ENCODE measurements around the gene GRIA3. TPM values are rescaled to one million over a fixed set of nuclear protein-coding genes. Genes with fewer than 3 reads are reported as not detected.
"Not testable (repeated sequence)": the region's sequence is repeated elsewhere in the genome, so short reads cannot be mapped to it uniquely, and the experiment has no call there.

GRIA3 gene
- total RNA-seq, 4 donors from 2014 or later, result 0.60 to 2.3 (median 1.0) TPM

DNA sequence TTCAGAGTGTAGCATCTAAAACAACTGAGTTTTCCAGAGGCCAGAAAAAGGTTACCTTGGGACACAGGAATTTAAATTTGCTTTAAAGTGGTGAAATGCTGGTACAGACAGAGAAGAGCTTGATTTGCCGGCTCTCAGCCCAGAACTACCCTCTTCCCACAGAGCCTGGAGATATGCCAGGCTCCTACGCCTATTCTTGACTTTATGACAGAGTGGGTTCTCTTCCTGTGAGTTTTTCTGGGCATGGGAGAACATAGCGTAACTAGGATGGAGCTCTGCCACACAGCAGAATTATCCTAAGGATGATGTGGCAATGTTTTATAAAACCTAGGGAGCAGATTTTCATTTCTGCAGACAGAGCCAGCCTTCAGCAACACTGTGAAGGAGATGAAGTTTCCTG lies 241.8 kb downstream of the GRIA3 start:
- DNase-seq (ENCODE audit: low spot score in 2 of 2), result peak in 1 of 2 donors; percentile 4
- no peaks in the 10 kb centered on the region for H3K9me3 ChIP-seq
- no peaks in the 10 kb centered on the region for H3K36me3 ChIP-seq
- peak overlapping the region in 1 of 4 donors; percentile 20 for H3K27ac ChIP-seq
- H3K4me1 ChIP-seq, result no peaks in the 10 kb centered on the region
- WGBS, 2 donors, result 9 to 18% methylated on average over 3 of the region's 3 CpGs
- TF ChIP-seq, protein P1, sequence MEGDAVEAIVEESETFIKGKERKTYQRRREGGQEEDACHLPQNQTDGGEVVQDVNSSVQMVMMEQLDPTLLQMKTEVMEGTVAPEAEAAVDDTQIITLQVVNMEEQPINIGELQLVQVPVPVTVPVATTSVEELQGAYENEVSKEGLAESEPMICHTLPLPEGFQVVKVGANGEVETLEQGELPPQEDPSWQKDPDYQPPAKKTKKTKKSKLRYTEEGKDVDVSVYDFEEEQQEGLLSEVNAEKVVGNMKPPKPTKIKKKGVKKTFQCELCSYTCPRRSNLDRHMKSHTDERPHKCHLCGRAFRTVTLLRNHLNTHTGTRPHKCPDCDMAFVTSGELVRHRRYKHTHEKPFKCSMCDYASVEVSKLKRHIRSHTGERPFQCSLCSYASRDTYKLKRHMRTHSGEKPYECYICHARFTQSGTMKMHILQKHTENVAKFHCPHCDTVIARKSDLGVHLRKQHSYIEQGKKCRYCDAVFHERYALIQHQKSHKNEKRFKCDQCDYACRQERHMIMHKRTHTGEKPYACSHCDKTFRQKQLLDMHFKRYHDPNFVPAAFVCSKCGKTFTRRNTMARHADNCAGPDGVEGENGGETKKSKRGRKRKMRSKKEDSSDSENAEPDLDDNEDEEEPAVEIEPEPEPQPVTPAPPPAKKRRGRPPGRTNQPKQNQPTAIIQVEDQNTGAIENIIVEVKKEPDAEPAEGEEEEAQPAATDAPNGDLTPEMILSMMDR (IDR thresholded peaks at IDR 0.05), result no peak
- TF ChIP-seq EP300 (IDR thresholded peaks at IDR 0.05), result no peak
- TF ChIP-seq POLR2A (IDR thresholded peaks at IDR 0.05), result no peak
- no peaks in the 10 kb centered on the region for H3K27me3 ChIP-seq
- H3K4me3 ChIP-seq, result no peak overlapping the region

DNA sequence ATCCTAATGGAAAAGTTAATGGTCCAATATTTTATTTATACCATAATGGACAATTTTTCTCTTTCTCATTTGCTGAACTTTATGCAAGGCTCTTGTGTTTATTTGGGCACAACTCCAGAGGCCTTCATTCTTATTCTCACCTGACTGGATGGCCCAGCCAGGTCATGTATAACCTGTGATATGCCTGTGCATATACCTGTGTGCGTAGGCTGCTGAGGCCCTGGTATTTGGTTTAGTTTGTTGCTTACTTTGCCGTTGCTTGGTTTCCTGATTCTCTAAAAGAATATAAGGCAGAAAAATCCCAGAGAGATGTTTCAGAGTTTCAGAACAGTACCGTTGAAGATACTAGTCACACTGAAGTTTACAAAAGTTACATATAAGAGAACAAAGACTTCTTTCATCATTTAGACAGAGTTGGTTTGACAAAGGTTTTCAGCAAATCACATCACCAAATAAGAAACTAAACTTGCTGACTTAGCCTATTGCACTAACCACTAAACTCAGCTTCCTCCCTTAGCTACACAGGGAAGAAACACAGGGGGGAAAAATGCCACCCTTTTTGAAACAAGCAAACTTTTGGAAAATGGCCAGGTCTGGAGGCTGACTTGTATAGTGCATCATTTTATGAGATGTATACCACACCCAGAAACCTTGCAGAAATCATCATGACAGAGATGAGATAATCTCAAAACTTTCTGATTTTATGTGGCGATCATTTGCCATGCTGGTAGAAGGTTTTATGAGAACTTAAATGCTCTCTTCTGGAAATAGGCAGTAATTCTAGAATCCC lies 248.5 kb downstream of the GRIA3 start:
- no peaks in the 10 kb centered on the region for H3K27me3 ChIP-seq

DNA sequence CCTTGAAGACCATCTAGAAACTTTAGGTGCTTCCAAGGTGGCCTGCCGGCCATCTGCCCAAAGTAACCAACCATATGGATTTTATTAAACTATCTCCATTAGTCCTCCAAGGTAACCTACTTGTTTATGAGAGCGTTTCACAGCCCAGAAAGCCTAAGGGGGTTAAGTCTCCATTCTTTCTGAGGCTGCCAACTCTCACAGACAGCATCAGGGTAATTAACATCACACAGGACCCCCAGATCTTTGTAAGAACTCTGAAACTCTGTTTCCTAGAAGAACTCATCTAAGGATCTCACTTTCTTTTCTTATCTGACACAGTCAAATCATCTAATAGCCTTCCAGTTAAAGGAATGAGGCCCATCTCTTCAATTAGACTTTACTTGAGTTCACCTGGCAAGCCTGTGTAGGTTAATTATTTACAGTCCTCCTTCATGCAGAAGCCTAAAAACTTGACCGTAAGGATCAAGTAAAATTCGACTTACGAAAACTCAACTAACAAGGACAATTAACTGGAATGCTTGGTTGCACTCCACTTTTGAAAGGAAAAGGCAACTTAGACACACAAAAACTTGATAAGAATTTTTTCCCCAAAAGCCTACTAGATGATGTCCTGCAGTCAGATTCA lies 252.5 kb downstream of the GRIA3 start:
- TF ChIP-seq EP300 (IDR thresholded peaks at IDR 0.05) (no peak), POLR2A (IDR thresholded peaks at IDR 0.05) (no peak)
- TF ChIP-seq, protein P1 (IDR thresholded peaks at IDR 0.05), result no peak
- H3K9me3 ChIP-seq, result no peaks in the 10 kb centered on the region
- WGBS, 2 donors, result 62 to 70% methylated on average over 5 of the region's 5 CpGs
- H3K36me3 ChIP-seq, result no peaks in the 10 kb centered on the region
- no peak for DNase-seq (ENCODE audit: low spot score in 2 of 2)
- no peak overlapping the region for H3K27ac ChIP-seq
- no peak overlapping the region for H3K4me3 ChIP-seq
- no peaks in the 10 kb centered on the region for H3K27me3 ChIP-seq
- no peaks in the 10 kb centered on the region for H3K4me1 ChIP-seq

More for the DNA sequence above, 248.5 kb downstream of the GRIA3 start:
- Histone ChIP-seq H3K27ac (no peak overlapping the region), H3K9me3 (no peaks in the 10 kb centered on the region), H3K4me3 (no peak overlapping the region), H3K4me1 (no peaks in the 10 kb centered on the region), H3K36me3 (no peaks in the 10 kb centered on the region)
- TF ChIP-seq, protein P1 (IDR thresholded peaks at IDR 0.05), result no peak
- TF ChIP-seq EP300 (IDR thresholded peaks at IDR 0.05), result no peak
- TF ChIP-seq POLR2A (IDR thresholded peaks at IDR 0.05), result no peak
- no peak for DNase-seq (ENCODE audit: low spot score in 2 of 2)
- 78 to 79% methylated on average over 4 of the region's 4 CpGs for WGBS, 2 donors

DNA sequence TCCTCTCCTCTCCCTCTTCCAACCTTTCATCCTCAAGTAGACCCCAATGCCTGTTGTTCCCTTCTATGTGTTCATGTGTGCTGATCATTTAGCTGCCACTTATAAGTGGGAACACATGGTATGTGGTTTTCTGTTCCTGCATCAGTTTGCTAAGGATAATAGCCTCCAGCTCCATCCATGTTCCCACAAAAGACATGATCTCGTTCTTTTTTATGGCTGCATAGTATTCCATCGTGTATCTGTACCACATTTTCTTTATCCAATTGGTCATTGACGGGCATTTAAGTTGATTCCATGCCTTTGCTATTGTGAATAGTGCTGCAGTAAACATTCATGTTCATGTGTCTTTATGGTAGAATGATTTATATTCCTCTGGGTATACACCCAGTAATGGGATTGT lies 255.8 kb downstream of the GRIA3 start:
- WGBS, 2 donors, result 77 to 96% methylated on average over 3 of the region's 3 CpGs
- not testable (repeated sequence) for H3K27me3 ChIP-seq; DNase-seq (ENCODE audit: low spot score in 2 of 2); H3K9me3 ChIP-seq; H3K36me3 ChIP-seq; H3K27ac ChIP-seq; H3K4me1 ChIP-seq; H3K4me3 ChIP-seq

DNA sequence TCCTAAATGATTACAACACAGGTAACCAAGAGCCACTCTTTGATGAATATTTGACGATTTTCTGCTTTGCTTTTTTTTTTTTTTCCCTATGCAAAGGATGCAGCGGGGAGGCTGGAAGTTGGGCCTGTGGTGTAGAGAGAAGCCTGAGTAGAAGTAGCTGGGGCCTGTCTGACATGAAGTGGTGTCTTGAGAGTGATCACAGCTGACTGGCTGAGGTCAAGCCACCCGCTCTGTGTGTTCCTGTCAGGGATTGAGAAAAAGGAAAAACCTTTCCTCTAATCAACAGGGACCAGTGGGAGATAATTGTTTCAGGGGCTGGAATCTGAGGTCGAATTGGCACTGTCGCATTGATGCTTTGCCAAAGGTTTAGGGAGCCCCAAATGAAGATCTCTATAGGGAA lies 258.7 kb downstream of the GRIA3 start:
- H3K9me3 ChIP-seq, result no peaks in the 10 kb centered on the region
- no peak for DNase-seq (ENCODE audit: low spot score in 2 of 2)
- H3K27me3 ChIP-seq, result no peaks in the 10 kb centered on the region
- 74 to 86% methylated on average over 5 of the region's 5 CpGs for whole genome bisulfite sequencing, 2 donors
- no peak for TF ChIP-seq POLR2A (IDR thresholded peaks at IDR 0.05)
- TF ChIP-seq EP300 (IDR thresholded peaks at IDR 0.05), result no peak
- TF ChIP-seq, protein P1 (IDR thresholded peaks at IDR 0.05), result no peak
- no peaks in the 10 kb centered on the region for H3K36me3 ChIP-seq
- no peak overlapping the region for H3K4me3 ChIP-seq
- no peak overlapping the region for H3K27ac ChIP-seq
- H3K4me1 ChIP-seq, result no peaks in the 10 kb centered on the region
